Hepatocyte (in vitro differentiated cells): ENCODE results near the gene HOXD9.

Experiments
- EZH2 ChIP-seq: fragments of 200-600 bp; sonication (generic); IDR thresholded peaks from 2 replicates; pipeline ENCODE4 v1.6.1; 2016; ENCODE audit warnings: antibody characterized with exemption, mild to moderate bottlenecking, borderline replicate concordance
- TF ChIP-seq, protein P1 (sequence below): fragments of 200-600 bp; sonication (generic); IDR thresholded peaks from 2 replicates; pipeline ENCODE4 v1.5.1; 2016; ENCODE audit warnings: antibody characterized with exemption, mild to moderate bottlenecking; ENCODE audit not compliant: poor library complexity

DNA sequence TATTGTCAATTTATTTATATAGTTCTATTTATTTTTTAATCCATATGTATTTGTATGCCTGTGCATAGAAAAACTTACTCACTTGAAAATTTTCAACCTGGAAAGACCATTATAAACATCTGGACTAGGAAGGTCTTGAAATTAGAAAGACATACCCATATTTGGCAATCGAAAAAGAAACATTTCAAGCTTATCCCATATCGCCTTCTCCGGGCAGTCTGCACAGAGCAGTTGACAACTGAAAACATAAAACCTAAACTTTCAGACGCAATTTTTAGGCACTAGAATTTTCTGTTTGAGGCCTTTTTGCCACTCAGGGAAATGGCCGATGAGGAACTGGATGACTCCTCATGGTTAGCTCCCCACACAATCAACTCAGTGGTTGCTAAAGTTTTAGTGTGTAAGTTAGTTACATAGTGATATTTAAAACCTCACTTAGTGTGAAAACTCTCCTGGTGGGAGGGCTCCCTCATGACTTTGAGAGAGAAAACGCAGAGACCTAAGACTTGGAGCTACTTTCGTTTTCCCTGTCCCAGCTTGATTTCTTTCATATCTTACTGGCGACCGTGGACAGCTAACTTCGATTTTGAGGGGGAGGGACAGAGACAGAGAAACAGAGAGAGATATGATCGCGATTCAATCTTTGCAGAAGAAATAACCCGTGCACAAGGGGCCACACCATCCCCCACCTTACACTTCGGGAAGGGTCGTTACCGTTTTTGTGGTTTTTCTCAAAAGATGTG lies 26.1 kb upstream of the HOXD9 start:
- TF ChIP-seq, protein P1, sequence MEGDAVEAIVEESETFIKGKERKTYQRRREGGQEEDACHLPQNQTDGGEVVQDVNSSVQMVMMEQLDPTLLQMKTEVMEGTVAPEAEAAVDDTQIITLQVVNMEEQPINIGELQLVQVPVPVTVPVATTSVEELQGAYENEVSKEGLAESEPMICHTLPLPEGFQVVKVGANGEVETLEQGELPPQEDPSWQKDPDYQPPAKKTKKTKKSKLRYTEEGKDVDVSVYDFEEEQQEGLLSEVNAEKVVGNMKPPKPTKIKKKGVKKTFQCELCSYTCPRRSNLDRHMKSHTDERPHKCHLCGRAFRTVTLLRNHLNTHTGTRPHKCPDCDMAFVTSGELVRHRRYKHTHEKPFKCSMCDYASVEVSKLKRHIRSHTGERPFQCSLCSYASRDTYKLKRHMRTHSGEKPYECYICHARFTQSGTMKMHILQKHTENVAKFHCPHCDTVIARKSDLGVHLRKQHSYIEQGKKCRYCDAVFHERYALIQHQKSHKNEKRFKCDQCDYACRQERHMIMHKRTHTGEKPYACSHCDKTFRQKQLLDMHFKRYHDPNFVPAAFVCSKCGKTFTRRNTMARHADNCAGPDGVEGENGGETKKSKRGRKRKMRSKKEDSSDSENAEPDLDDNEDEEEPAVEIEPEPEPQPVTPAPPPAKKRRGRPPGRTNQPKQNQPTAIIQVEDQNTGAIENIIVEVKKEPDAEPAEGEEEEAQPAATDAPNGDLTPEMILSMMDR = no peak
- no peak for TF ChIP-seq EZH2
